HepG2 (cell line): ENCODE results near the gene TMEM150C. TPM values are rescaled to one million over a fixed set of nuclear protein-coding genes. Genes with fewer than 3 reads are reported as not detected.
A peak's percentile ranks its signal among the peaks of the same experiment; 100 is the strongest.

Source experiments
- CTCF ChIP-seq: sonication (generic); formaldehyde crosslinking; IDR thresholded peaks from 2 replicates; pipeline ENCODE4 v1.5.0; 2020; ENCODE audit warnings: mild to moderate bottlenecking, missing genetic modification reagents, moderate library complexity
- EHMT2 ChIP-seq: fragments of 200-600 bp; sonication (generic); IDR thresholded peaks from 2 replicates; pipeline ENCODE4 v1.7.0; 2017; ENCODE audit warnings: antibody characterized with exemption, low read depth, low read length, borderline replicate concordance
- FOXC1 ChIP-seq: sonication (generic); formaldehyde crosslinking; IDR thresholded peaks from 2 replicates; pipeline ENCODE4 v1.8.0; 2022; ENCODE audit warnings: mild to moderate bottlenecking, missing genetic modification reagents, borderline replicate concordance
- GPBP1L1 ChIP-seq: sonication (generic); formaldehyde crosslinking; IDR thresholded peaks from 2 replicates; pipeline ENCODE4 v1.5.0; 2020; ENCODE audit warnings: mild to moderate bottlenecking, missing genetic modification reagents
- STAT5B ChIP-seq: sonication (generic); formaldehyde crosslinking; IDR thresholded peaks from 2 replicates; pipeline ENCODE4 v1.4.0; 2020; ENCODE audit warnings: missing genetic modification reagents
- TOPORS ChIP-seq: sonication (generic); formaldehyde crosslinking; IDR thresholded peaks from 2 replicates; pipeline ENCODE4 v1.8.0; 2023; ENCODE audit warnings: mild to moderate bottlenecking, missing genetic modification reagents
- ZNF343 ChIP-seq: sonication (generic); formaldehyde crosslinking; IDR thresholded peaks from 2 replicates; pipeline ENCODE4 v1.4.0; 2020; ENCODE audit warnings: mild to moderate bottlenecking, missing genetic modification reagents
- ZNF652 ChIP-seq: IDR thresholded peaks from 2 replicates; pipeline ENCODE4 v1.6.1; 2016; ENCODE audit warnings: low read depth, borderline replicate concordance
- ZNF678 ChIP-seq: sonication (generic); formaldehyde crosslinking; IDR thresholded peaks from 2 replicates; pipeline ENCODE4 v1.4.0; 2020; ENCODE audit warnings: mild to moderate bottlenecking, missing genetic modification reagents
- ZNF704 ChIP-seq: sonication (generic); formaldehyde crosslinking; IDR thresholded peaks from 2 replicates; pipeline ENCODE4 v1.8.1; 2023; ENCODE audit warnings: mild to moderate bottlenecking, inconsistent platforms, moderate library complexity, missing genetic modification reagents, borderline replicate concordance
- ZNF749 ChIP-seq: sonication (generic); formaldehyde crosslinking; IDR thresholded peaks from 2 replicates; pipeline ENCODE4 v1.8.0; 2022; ENCODE audit warnings: mild to moderate bottlenecking, missing genetic modification reagents, moderate library complexity, borderline replicate concordance
- ZNF777 ChIP-seq: sonication (generic); formaldehyde crosslinking; IDR thresholded peaks from 2 replicates; pipeline ENCODE4 v1.4.0; 2020; ENCODE audit warnings: missing genetic modification reagents
- polyA plus RNA-seq, 8 experiments: library from polyadenylated mRNA; depleted of rRNA in 3 of 8; stranded (reverse) in 7 of 8; unstranded in 1 of 8; fragments of >200 nt; fragmentation: Illumina TruSeq in 4 of 8; extraction: Trizol in 4 of 8; gene quantifications; 2 replicates each; pipeline versions ENCODE4 v1.2.1 to v1.2.3, GENCODE V29; 2011 to 2016; ENCODE audit warnings: low read depth in 4 of 8, missing spikeins in 1 of 8, mixed read lengths in 1 of 8; ENCODE audit not compliant: insufficient read depth in 1 of 8
- total RNA-seq, 5 experiments: library from RNA; depleted of rRNA; stranded (reverse); fragments of >200 nt; fragmentation: Illumina TruSeq; extraction: Trizol; gene quantifications; 2 replicates each; pipeline ENCODE4 v1.2.3, GENCODE V29; 2016; ENCODE audit warnings: low read depth in 1 of 5

TMEM150C gene
- total and polyA plus RNA-seq, 2 of the 13 experiments (the other 11 are each of a cell fraction or from before 2014, with no cell fraction given), result 0.33 to 0.42 TPM

- no peak for TF ChIP-seq ZNF704 (CRISPR knock-in tag)
- no peak for TF ChIP-seq ZNF343 (CRISPR knock-in tag)
- TF ChIP-seq ZNF652 (CRISPR knock-in tag), result no peak
- no peak for TF ChIP-seq STAT5B (CRISPR knock-in tag)
- no peak for TF ChIP-seq GPBP1L1 (CRISPR knock-in tag)
- TF ChIP-seq EHMT2, result no peak
- no peak for TF ChIP-seq FOXC1 (CRISPR knock-in tag)
- TF ChIP-seq ZNF777 (CRISPR knock-in tag), result no peak
- TF ChIP-seq TOPORS (CRISPR knock-in tag), result no peak
- 0 out of 2 replicates have a peak, but pooled peaks have one; percentile 30 for TF ChIP-seq CTCF (CRISPR knock-in tag)
- no peak for TF ChIP-seq ZNF749 (CRISPR knock-in tag)
- no peak for TF ChIP-seq ZNF678 (CRISPR knock-in tag)
Observed at GRCh38 chr4:82578935-82579334, 17.1 kb upstream of the TMEM150C start (continued).
